Measurements from ENCODE around the gene RECK.

RECK gene

DNA sequence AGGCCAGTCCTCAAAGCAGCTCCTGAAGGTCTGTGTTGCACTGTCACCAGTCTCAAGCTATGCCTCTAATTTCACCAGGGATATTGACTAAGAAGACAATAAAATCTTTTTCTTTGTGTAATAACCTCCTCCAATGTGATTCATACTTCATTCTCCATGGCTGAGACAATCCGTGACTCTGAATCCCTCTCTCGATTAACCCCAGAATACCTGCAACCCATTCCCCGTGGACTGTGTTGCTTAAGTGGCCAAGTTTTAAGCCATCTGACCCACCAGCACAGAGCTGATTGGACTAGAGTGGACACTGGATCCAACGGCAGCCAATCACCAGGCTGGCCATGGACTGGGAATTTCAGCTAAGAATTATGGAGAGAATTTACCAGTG lies 127.1 kb downstream of the RECK start:
- TF ChIP-seq POLR2A (IDR thresholded peaks at IDR 0.05; ENCODE audit: low read length), result no peak
- TF ChIP-seq GATA1 (IDR thresholded peaks at IDR 0.05; ENCODE audit: low read depth, low read length), result no peak

DNA sequence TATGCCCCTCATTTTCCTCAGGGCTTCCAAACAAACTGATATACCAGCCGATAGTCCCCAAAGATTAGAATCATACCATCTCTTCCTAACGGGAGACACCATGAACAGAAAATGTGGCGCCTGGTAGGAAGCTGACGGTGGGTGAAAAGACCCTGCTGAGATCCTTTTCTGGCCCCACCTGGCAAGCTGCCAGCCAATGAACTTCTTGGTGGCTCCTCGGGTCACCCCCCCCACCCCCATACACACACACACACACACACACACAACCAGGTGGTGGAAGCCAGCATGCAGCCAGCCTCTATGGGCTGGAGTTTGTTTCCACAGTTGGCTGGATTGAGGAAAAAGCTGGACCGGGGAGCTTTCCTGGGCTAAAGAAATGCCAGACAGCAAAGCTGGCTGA lies 127.7 kb downstream of the RECK start:
- TF ChIP-seq POLR2A (IDR thresholded peaks at IDR 0.05; ENCODE audit: low read length) (no peak), GATA1 (IDR thresholded peaks at IDR 0.05; ENCODE audit: low read depth, low read length) (no peak)
- no peak for DNase-seq

More for the DNA sequence above, 127.1 kb downstream of the RECK start:
- DNase-seq, result no peak

- TF ChIP-seq GATA1 (IDR thresholded peaks at IDR 0.05; ENCODE audit: low read depth, low read length) (no peak), POLR2A (IDR thresholded peaks at IDR 0.05; ENCODE audit: low read length) (no peak)
- no peak for DNase-seq
Observed at GRCh38 chr9:36164989-36165388, 128.3 kb downstream of the RECK start.

DNA sequence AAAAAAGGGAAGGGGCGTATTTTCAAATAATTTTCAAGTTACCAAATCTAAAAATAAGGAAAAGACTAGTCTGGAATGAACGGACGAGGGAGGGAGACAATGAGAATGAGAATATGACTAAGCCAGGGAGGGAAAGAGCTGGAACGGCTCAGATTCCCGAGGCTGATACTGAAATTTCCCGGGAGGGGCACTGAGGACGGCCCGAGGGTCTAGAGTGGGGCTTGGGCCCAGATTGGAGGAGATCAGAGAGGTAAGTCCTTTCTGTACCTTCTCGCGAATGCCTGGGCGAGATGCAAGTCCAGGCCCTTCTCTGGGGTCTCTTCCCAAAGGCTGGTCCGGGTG lies 129.1 kb downstream of the RECK start:
- TF ChIP-seq POLR2A (IDR thresholded peaks at IDR 0.05; ENCODE audit: low read length) (no peak), GATA1 (IDR thresholded peaks at IDR 0.05; ENCODE audit: low read depth, low read length) (no peak)
- no peak for DNase-seq

DNA sequence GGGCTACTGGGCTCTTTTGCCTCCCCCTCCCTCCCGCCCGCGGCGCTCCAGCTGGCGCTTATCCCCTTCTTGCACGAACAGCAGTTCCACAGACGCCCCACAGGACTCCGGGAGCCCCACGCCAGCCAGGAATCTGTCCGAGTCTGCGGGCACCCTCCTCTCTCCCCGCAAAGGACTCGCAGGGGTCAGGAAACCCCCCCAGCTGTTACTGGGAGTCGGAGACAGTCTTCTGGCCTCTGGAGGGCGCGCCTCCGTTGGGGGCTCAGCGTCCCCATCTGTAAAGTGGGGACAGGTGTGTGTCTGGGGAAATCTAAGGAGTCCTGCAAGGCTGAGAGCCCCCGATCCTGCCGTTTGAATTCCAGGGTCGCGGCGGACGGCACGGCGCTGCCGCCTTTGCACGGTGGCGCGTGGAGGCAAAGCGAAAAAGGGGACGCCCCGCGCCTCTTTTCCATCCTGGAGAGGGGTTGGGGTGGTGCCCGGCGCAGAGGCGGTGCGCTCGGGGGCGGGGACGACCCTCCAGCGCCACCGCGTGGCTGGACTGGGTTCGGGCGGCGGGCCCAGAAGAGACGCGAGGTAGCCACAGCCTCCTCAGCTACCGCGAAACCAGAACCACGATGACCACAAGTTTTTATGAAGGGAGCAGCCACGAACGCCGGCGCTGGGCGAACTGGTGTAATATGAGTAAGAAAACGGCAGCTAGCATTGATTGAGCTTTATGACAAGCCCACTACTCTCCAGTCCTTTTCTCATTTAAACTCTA lies 129.6 kb downstream of the RECK start:
- DNase-seq, result peak; percentile 71 to 79
- TF ChIP-seq POLR2A (IDR thresholded peaks at IDR 0.05; ENCODE audit: low read length) (no peak), GATA1 (IDR thresholded peaks at IDR 0.05; ENCODE audit: low read depth, low read length) (no peak)

GRCh38 chr9:36169166-36169565 lies 132.5 kb downstream of the RECK start, which contains the start of gene CCIN:
TSS of gene CCIN (plus strand) at chr9:36169388. CDS start at chr9:36169503, 115 bp downstream.
- TF ChIP-seq GATA1 (IDR thresholded peaks at IDR 0.05; ENCODE audit: low read depth, low read length) (no peak), POLR2A (IDR thresholded peaks at IDR 0.05; ENCODE audit: low read length) (no peak)
- no peak for DNase-seq

GRCh38 chr9:36169708-36170107 lies 133.0 kb downstream of the RECK start:
- no peak for TF ChIP-seq GATA1 (IDR thresholded peaks at IDR 0.05; ENCODE audit: low read depth, low read length)
- TF ChIP-seq POLR2A (IDR thresholded peaks at IDR 0.05; ENCODE audit: low read length), result no peak
- DNase-seq, result no peak

DNA sequence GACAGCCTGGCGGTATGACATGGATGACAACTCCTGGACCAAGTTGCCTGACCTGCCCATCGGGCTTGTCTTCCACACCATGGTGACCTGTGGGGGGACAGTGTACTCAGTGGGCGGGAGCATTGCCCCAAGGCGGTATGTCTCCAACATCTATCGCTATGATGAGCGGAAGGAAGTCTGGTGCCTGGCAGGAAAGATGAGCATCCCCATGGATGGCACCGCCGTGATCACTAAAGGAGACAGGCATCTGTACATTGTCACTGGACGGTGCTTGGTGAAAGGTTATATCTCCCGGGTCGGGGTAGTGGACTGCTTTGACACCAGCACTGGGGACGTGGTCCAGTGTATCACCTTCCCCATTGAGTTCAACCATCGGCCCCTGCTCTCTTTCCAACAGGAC lies 133.8 kb downstream of the RECK start:
- no peak for DNase-seq
- TF ChIP-seq POLR2A (IDR thresholded peaks at IDR 0.05; ENCODE audit: low read length) (no peak), GATA1 (IDR thresholded peaks at IDR 0.05; ENCODE audit: low read depth, low read length) (no peak)

GRCh38 chr9:36173861-36174260 lies 137.1 kb downstream of the RECK start:
- no peak for DNase-seq
- TF ChIP-seq POLR2A (IDR thresholded peaks at IDR 0.05; ENCODE audit: low read length), result no peak
- no peak for TF ChIP-seq GATA1 (IDR thresholded peaks at IDR 0.05; ENCODE audit: low read depth, low read length)
